ENCODE results near the gene CCDC152. TPM values are rescaled to one million over a fixed set of nuclear protein-coding genes. Genes with fewer than 3 reads are reported as not detected.
"Not testable (repeated sequence)": the region's sequence is repeated elsewhere in the genome, so short reads cannot be mapped to it uniquely, and the experiment has no call there.

Gene CCDC152
- total RNA-seq, 2 donors from 2014 or later, result 0.89 to 1.4 TPM

DNA sequence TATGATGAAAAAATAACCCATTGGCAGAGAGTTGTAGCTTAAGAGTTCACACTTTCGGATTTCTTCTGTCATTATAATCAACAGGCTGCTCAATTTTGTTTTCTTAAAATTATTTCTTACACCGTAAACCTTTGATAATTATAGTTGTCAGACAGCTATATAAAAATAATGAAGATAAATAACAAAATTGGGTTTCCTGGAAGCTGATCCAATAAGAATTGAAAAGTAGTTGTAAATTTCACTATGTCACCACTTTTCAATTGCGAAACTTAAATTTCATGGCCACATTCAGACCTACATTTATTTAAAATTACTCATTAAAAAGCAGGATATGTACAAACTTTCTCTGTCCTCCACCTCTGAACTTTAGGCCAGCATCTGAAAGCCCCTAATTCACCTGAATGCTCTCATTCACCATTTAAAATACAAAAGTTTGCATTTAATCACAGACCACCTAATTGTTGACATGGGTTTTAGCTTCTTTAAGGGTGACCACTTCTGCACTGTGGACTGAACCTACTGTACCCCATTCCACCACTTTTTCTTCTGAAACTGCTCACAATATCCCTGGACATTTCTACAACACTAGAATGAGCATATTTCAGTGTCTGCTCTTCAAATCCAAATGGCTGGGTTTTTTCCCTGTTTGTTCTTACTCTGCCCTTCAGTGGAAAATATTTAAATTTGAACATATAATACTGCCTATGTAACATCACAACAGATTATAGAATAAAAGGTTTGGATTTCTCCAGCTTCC lies 54.4 kb downstream of the CCDC152 start:
- peaks cover 0 to 30% of the 10 kb centered on the region in 2 donors for H3K4me1 ChIP-seq
- no peaks in the 10 kb centered on the region for H3K27me3 ChIP-seq
- no peaks in the 10 kb centered on the region for H3K9me3 ChIP-seq
- peak overlapping the region; percentile 58 for H3K4me3 ChIP-seq
- DNase-seq (ENCODE audit: low spot score), result no peak
- H3K36me3 ChIP-seq, result peaks cover 15% of the 10 kb centered on the region
- H3K27ac ChIP-seq, result peak overlapping the region; percentile 84 to 89
- TF ChIP-seq, protein P1, sequence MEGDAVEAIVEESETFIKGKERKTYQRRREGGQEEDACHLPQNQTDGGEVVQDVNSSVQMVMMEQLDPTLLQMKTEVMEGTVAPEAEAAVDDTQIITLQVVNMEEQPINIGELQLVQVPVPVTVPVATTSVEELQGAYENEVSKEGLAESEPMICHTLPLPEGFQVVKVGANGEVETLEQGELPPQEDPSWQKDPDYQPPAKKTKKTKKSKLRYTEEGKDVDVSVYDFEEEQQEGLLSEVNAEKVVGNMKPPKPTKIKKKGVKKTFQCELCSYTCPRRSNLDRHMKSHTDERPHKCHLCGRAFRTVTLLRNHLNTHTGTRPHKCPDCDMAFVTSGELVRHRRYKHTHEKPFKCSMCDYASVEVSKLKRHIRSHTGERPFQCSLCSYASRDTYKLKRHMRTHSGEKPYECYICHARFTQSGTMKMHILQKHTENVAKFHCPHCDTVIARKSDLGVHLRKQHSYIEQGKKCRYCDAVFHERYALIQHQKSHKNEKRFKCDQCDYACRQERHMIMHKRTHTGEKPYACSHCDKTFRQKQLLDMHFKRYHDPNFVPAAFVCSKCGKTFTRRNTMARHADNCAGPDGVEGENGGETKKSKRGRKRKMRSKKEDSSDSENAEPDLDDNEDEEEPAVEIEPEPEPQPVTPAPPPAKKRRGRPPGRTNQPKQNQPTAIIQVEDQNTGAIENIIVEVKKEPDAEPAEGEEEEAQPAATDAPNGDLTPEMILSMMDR (IDR thresholded peaks at IDR 0.05), result no peak

DNA sequence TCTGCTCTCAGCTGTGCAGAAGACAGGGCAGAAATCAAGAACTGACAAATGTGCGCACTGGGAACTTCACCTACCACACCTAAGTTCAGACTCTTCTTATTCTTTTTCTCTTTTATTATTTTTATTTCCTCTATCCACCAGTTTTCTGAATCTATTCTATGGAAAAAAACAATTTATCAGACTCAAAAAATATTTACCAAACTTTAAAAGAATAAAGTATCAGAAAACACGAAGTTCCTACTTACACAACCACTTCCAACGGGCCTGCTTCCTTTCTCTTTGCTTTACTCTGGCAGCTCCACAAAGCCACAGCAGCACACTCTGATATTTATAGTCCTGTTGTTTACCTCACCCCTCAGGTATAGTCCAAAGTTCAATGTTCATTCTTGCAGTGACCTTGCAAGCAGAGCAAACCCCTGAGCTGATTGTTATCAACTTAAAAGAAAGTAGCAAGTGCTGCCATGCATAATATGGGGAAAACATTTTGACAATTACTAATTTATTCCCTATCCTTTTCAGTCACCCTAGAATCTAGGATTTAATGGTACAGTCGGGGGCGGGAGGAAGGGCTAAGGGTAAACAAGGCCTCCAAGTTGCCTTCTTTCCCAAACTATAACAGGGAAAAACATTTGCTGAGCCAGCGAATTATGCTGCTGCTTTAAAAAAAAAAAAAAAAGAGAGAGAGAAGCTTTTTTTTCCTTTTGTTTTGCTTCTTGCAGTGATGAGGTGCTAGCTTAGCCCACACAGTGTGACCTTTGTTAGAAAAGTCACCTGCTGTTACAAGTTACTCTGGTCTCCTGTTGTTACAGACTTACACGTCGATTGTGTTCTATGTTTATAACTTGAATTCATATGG lies 55.2 kb downstream of the CCDC152 start, which contains the start of gene SELENOP:
TSS of gene SELENOP (minus strand) at position 302 of the 856 bp plus-strand sequence. CDS start 3,539 bp downstream, outside the sequence.
- peak; percentile 72 for DNase-seq (ENCODE audit: low spot score)
- H3K4me3 ChIP-seq, result peak within 1 kb of the TSS; percentile 58
- TF ChIP-seq, protein P1 (IDR thresholded peaks at IDR 0.05), result no peak
- peaks cover 8% of the 10 kb centered on the region for H3K36me3 ChIP-seq
- no peaks in the 10 kb centered on the region for H3K9me3 ChIP-seq
- H3K27me3 ChIP-seq, result no peaks in the 10 kb centered on the region
- peaks cover 0 to 30% of the 10 kb centered on the region in 2 donors for H3K4me1 ChIP-seq
- peak within 1 kb of the TSS; percentile 84 to 89 for H3K27ac ChIP-seq

DNA sequence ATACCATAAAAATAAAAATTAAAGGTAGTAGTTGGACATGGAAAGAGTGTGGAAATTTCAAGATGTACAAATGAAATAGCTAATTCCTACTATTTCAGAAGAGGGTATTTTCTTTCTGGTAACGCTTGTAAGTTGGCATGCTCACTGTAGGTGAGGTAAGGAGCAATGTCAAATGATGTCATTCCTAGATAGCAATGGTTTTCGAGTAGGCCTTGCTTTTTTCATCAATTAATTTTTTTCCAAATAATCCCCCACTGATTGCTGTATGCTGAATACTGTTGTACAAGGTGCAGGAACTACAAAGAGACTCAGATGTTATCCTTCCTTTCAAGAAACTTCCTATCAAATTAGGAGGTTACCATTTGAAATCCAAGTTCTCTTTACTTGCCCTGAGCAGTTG lies 56.0 kb downstream of the CCDC152 start:
- Histone ChIP-seq H3K36me3 (no peaks in the 10 kb centered on the region), H3K27ac (peak overlapping the region; percentile 84 to 89), H3K27me3 (no peaks in the 10 kb centered on the region), H3K9me3 (no peaks in the 10 kb centered on the region), H3K4me3 (no peak overlapping the region), H3K4me1 (peaks cover 0 to 28% of the 10 kb centered on the region in 2 donors)
- TF ChIP-seq, protein P1 (IDR thresholded peaks at IDR 0.05), result no peak
- DNase-seq (ENCODE audit: low spot score), result no peak

DNA sequence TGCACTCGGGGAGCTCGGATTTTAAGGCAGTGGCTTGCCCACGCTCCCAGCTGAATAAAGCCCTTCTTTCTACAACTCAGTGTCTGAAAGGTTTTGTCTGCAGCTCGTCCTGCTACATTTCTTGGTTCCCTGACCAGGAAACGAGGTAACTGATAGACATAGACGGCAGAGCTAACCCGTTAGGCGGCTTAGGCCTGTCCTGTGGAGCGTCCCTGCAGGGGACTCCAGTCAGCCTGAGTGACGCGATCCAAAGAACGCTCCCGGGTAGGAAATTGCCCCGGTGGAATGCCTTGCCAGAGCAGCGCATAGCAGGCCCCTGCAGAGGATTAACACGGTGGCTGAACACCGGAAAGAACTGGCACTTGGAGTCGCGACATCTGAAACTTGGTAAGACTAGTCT lies 56.9 kb downstream of the CCDC152 start:
- H3K27me3 ChIP-seq, result no peaks in the 10 kb centered on the region
- H3K36me3 ChIP-seq, result no peaks in the 10 kb centered on the region
- H3K4me3 ChIP-seq, result no peak overlapping the region
- TF ChIP-seq, protein P1 (IDR thresholded peaks at IDR 0.05), result no peak
- DNase-seq (ENCODE audit: low spot score), result no peak
- no peaks in the 10 kb centered on the region for H3K9me3 ChIP-seq
- peak overlapping the region; percentile 84 to 89 for H3K27ac ChIP-seq
- peaks cover 0 to 19% of the 10 kb centered on the region in 2 donors for H3K4me1 ChIP-seq

DNA sequence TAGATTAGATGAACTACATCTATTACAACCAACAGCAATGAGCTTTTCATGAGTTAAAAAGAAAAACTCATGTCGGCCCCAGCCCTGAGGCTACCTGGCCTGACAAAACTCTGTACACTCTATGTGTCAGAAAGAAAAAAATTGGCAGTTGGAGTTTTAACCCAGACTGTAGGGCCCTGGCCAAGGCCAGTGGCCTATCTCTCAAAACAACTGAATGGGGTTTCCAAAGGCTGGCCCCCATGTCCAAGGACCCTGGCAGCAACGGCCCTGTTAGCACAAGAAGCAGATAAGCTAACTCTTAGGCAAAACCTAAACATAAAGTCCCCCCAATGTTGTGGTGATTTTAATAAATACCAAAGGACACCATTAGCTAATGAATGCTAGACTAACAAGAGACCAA lies 59.9 kb downstream of the CCDC152 start:
- peaks cover 0 to 18% of the 10 kb centered on the region in 2 donors for H3K4me1 ChIP-seq
- not testable (repeated sequence) for DNase-seq (ENCODE audit: low spot score); H3K4me3 ChIP-seq; H3K27me3 ChIP-seq; H3K36me3 ChIP-seq; H3K9me3 ChIP-seq; H3K27ac ChIP-seq

DNA sequence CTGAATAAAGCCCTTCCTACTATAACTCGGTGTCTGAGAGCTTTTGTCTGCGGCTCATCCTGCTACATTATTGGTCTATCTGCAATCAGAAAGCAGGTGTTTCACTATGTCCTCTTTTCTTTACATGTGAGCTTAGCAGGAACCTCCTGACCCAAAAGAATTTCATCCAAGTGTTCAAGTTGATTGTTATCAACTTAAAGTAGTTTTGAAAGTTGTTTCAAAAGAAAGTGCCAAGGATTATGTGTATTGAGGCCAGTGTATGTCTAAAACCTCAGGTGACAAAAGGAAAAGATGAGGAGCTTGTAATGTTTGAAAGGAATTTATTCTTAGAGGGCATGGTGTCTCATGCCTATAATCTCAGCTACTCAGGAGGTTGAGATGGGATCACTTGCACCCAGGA lies 63.1 kb downstream of the CCDC152 start:
- TF ChIP-seq, protein P1 (IDR thresholded peaks at IDR 0.05), result no peak
- Histone ChIP-seq H3K36me3 (no peaks in the 10 kb centered on the region), H3K27ac (no peak overlapping the region), H3K9me3 (no peaks in the 10 kb centered on the region), H3K27me3 (no peaks in the 10 kb centered on the region), H3K4me1 (no peaks in the 10 kb centered on the region), H3K4me3 (no peak overlapping the region)
- no peak for DNase-seq (ENCODE audit: low spot score)
